Measurements from ENCODE around the gene MYRIP.
A peak's percentile ranks its signal among the peaks of the same experiment; 100 is the strongest.

Gene MYRIP

DNA sequence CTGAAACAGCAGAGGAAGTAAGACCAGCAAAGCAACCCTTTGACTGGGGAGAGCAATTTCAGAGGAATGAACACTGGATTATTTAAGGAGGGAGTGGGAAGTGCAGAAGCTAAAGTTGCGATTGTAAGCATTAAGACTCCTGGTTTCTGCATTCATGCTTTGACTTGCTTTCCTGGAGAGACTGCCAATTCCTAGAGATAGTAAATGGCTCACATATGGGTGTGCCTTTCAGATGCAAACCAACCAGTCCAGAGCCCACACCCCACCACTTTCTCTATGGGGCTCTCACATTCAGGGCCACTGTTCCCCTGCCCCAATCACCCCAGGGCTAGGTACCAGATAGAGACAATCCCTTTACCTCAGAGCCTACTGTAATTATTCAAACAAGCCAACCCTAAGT lies 299.2 kb downstream of the MYRIP start:
- Histone ChIP-seq H3K79me2 (no peaks in the 10 kb centered on the region), H3K9me3 (ENCODE audit: control insufficient read depth, low read length) (no peaks in the 10 kb centered on the region), H3K4me3 (ENCODE audit: low read depth, low read length) (no peak overlapping the region), H3K9ac (no peak overlapping the region), H3K4me1 (no peaks in the 10 kb centered on the region), H2AFZ (no peak overlapping the region), H3K27me3 (ENCODE audit: control insufficient read depth, insufficient read depth, low read length) (no peaks in the 10 kb centered on the region), H3K27ac (no peak overlapping the region), H3K36me3 (ENCODE audit: control insufficient read depth, insufficient read depth, low read length) (no peaks in the 10 kb centered on the region), H3K4me2 (ENCODE audit: low read length) (no peak overlapping the region)
- TF ChIP-seq, protein P1, sequence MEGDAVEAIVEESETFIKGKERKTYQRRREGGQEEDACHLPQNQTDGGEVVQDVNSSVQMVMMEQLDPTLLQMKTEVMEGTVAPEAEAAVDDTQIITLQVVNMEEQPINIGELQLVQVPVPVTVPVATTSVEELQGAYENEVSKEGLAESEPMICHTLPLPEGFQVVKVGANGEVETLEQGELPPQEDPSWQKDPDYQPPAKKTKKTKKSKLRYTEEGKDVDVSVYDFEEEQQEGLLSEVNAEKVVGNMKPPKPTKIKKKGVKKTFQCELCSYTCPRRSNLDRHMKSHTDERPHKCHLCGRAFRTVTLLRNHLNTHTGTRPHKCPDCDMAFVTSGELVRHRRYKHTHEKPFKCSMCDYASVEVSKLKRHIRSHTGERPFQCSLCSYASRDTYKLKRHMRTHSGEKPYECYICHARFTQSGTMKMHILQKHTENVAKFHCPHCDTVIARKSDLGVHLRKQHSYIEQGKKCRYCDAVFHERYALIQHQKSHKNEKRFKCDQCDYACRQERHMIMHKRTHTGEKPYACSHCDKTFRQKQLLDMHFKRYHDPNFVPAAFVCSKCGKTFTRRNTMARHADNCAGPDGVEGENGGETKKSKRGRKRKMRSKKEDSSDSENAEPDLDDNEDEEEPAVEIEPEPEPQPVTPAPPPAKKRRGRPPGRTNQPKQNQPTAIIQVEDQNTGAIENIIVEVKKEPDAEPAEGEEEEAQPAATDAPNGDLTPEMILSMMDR (IDR thresholded peaks at IDR 0.05), result no peak

DNA sequence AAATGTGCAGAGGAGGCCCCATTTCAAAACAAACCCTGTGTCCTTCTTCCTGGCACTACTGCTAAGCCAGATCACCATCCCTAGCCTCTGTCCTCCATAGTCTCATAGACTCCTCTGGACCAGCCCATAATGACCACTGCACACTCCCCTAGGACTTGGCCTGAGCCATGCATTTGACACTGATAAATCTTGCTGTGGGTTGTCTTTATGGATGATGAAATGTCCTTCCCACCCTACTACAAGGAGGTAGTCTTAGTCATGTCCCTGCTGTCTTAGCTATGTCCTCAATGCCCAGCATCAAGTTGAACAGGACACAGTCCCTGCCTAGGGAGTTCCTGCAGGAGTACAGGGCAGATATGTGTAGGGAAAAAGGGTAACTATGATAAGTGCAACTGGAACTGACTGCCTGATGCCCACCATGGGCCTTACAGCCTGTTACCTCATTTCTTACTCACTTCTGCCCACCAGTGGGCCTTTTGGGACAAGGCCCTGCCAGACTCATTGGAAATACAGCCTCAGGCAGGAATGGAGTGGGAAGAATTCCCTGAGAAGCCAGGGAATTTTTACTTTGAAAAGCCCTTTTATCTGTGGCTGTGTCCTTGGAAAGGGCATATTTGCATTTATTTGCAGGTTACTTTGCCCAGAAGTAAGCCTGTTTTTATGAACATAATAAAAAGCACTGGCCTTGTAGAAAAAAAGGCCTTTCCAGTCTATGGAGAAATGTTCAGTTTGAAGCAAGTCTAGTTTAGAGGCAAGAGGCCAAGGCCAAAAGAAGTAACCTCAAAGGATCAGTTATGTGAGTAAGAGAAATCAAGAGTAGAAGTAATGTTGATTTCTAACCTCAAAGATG lies 300.5 kb downstream of the MYRIP start:
- no peaks in the 10 kb centered on the region for H3K27me3 ChIP-seq (ENCODE audit: control insufficient read depth, insufficient read depth, low read length)
- H3K9me3 ChIP-seq (ENCODE audit: control insufficient read depth, low read length), result no peaks in the 10 kb centered on the region
- TF ChIP-seq, protein P1 (IDR thresholded peaks at IDR 0.05), result peak; percentile 19
- no peak overlapping the region for H3K9ac ChIP-seq
- H2AFZ ChIP-seq, result peak overlapping the region; percentile 45
- no peaks in the 10 kb centered on the region for H3K79me2 ChIP-seq
- H3K36me3 ChIP-seq (ENCODE audit: control insufficient read depth, insufficient read depth, low read length), result no peaks in the 10 kb centered on the region
- H3K4me3 ChIP-seq (ENCODE audit: low read depth, low read length), result no peak overlapping the region
- no peak overlapping the region for H3K27ac ChIP-seq
- H3K4me2 ChIP-seq (ENCODE audit: low read length), result no peak overlapping the region
- no peaks in the 10 kb centered on the region for H3K4me1 ChIP-seq

GRCh38 chr3:40116478-40117177 lies 307.2 kb downstream of the MYRIP start:
- Histone ChIP-seq H2AFZ (peak overlapping the region; percentile 25), H3K79me2 (no peaks in the 10 kb centered on the region), H3K4me1 (peaks cover 14% of the 10 kb centered on the region), H3K36me3 (ENCODE audit: control insufficient read depth, insufficient read depth, low read length) (no peaks in the 10 kb centered on the region), H3K4me3 (ENCODE audit: low read depth, low read length) (no peak overlapping the region), H3K27ac (no peak overlapping the region), H3K9me3 (ENCODE audit: control insufficient read depth, low read length) (no peaks in the 10 kb centered on the region), H3K9ac (no peak overlapping the region), H3K4me2 (ENCODE audit: low read length) (no peak overlapping the region), H3K27me3 (ENCODE audit: control insufficient read depth, insufficient read depth, low read length) (no peaks in the 10 kb centered on the region)
- TF ChIP-seq, protein P1 (IDR thresholded peaks at IDR 0.05), result no peak

DNA sequence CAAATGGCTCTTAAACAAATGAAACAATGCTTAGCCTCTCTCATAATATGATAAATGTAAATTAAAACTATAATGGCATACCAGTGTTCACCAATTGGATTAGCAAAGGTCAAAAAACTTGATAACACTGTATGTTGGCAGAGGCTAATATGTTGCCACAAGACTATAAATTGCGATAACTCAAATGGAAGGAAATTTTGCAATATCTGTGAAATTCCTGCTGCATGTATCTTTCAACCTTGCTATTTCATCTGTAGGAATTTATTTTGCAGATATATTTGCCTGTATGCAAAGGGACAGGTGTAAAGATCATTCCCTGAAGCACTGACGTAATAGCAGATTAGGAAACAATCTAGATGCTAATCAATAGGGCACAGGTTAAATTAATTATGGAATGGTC lies 308.7 kb downstream of the MYRIP start:
- Histone ChIP-seq H3K4me2 (ENCODE audit: low read length) (no peak overlapping the region), H2AFZ (no peak overlapping the region), H3K9ac (no peak overlapping the region), H3K79me2 (no peaks in the 10 kb centered on the region), H3K4me3 (ENCODE audit: low read depth, low read length) (no peak overlapping the region), H3K27me3 (ENCODE audit: control insufficient read depth, insufficient read depth, low read length) (no peaks in the 10 kb centered on the region), H3K9me3 (ENCODE audit: control insufficient read depth, low read length) (no peaks in the 10 kb centered on the region), H3K36me3 (ENCODE audit: control insufficient read depth, insufficient read depth, low read length) (no peaks in the 10 kb centered on the region), H3K27ac (no peak overlapping the region), H3K4me1 (peaks cover 14% of the 10 kb centered on the region)
- TF ChIP-seq, protein P1 (IDR thresholded peaks at IDR 0.05), result no peak
